Neural cell (in vitro differentiated cells): ENCODE results near the gene RLN3.

Experiments used
- CTCF ChIP-seq: fragments of 450-650 bp; IDR thresholded peaks from 2 replicates; pipeline ENCODE4 v1.5.1; 2014; ENCODE audit warnings: antibody characterized with exemption, mild to moderate bottlenecking, moderate library complexity; ENCODE audit not compliant: poor library complexity, severe bottlenecking
- EP300 ChIP-seq: fragments of 450-650 bp; conservative IDR thresholded peaks from 2 replicates; pipeline ENCODE4 v1.6.1; 2014; ENCODE audit warnings: antibody characterized with exemption, mild to moderate bottlenecking, moderate library complexity; ENCODE audit not compliant: poor library complexity, severe bottlenecking
- EZH2 ChIP-seq: fragments of 200-600, 300-800 bp; shearing (Covaris generic), sonication (generic); IDR thresholded peaks from 2 replicates; pipeline ENCODE4 v1.6.1; 2014; ENCODE audit warnings: antibody characterized with exemption, low read length, borderline replicate concordance, mild to moderate bottlenecking; ENCODE audit not compliant: insufficient read depth, poor library complexity, severe bottlenecking
- MXI1 ChIP-seq: fragments of 450-650 bp; conservative IDR thresholded peaks from 2 replicates; pipeline ENCODE4 v1.6.1; 2014; ENCODE audit warnings: antibody characterized with exemption, mild to moderate bottlenecking; ENCODE audit not compliant: poor library complexity, severe bottlenecking
- POLR2AphosphoS5 ChIP-seq: IDR thresholded peaks from 2 replicates; pipeline ENCODE4 v1.6.1; 2012
- RAD21 ChIP-seq: fragments of 450-650 bp; conservative IDR thresholded peaks from 2 replicates; pipeline ENCODE4 v1.6.1; 2014; ENCODE audit warnings: antibody characterized with exemption, mild to moderate bottlenecking, moderate library complexity
- SMC3 ChIP-seq: fragments of 450-650 bp; conservative IDR thresholded peaks from 2 replicates; pipeline ENCODE4 v1.6.1; 2014; ENCODE audit warnings: antibody characterized with exemption, mild to moderate bottlenecking, moderate library complexity; ENCODE audit not compliant: poor library complexity
- TAF1 ChIP-seq: IDR thresholded peaks from 2 replicates; pipeline ENCODE4 v1.6.1; 2012; ENCODE audit warnings: low read depth
- TF ChIP-seq, protein P1 (sequence below): IDR thresholded peaks from 2 replicates; pipeline ENCODE4 v1.6.1; 2012; ENCODE audit warnings: borderline replicate concordance

DNA sequence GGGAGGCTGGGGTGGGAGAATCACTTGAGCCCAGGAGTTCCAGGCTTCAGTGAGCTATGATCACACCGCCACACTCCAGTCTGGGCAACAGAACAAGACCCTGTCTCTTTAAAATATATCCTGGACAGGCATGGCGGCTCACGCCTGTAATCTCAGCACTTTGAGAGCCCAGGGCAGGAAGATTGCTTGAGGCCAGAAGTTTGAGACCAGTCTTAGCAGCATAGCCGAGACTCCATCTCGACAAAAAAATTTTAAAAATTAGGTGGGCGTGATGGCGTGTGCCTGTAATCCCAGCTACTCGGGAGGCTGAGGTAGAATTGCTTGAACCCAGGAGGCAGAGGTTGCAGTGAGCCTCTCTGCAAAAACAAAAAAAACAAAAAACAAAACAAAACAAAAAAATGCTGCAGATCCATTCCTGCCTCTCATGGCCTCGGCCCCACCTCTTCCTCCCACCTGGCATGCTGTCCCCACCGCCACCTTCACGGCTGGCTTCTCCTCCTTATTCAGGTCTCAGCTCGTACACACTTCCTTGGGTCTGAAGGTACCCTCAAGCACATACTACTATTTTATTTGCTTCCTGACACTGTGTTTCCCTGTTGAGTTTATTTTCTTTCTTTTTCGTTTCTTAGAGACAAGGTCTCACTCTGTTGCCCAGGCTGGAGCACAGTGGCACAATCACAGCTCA is 27.1 kb upstream of the RLN3 start:
- TF ChIP-seq CTCF (no peak), POLR2AphosphoS5 (no peak), EZH2 (no peak), TAF1 (no peak), EP300 (no peak), RAD21 (no peak), MXI1 (no peak), SMC3 (no peak)
- TF ChIP-seq, protein P1, sequence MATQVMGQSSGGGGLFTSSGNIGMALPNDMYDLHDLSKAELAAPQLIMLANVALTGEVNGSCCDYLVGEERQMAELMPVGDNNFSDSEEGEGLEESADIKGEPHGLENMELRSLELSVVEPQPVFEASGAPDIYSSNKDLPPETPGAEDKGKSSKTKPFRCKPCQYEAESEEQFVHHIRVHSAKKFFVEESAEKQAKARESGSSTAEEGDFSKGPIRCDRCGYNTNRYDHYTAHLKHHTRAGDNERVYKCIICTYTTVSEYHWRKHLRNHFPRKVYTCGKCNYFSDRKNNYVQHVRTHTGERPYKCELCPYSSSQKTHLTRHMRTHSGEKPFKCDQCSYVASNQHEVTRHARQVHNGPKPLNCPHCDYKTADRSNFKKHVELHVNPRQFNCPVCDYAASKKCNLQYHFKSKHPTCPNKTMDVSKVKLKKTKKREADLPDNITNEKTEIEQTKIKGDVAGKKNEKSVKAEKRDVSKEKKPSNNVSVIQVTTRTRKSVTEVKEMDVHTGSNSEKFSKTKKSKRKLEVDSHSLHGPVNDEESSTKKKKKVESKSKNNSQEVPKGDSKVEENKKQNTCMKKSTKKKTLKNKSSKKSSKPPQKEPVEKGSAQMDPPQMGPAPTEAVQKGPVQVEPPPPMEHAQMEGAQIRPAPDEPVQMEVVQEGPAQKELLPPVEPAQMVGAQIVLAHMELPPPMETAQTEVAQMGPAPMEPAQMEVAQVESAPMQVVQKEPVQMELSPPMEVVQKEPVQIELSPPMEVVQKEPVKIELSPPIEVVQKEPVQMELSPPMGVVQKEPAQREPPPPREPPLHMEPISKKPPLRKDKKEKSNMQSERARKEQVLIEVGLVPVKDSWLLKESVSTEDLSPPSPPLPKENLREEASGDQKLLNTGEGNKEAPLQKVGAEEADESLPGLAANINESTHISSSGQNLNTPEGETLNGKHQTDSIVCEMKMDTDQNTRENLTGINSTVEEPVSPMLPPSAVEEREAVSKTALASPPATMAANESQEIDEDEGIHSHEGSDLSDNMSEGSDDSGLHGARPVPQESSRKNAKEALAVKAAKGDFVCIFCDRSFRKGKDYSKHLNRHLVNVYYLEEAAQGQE, result no peak
